H1 (cell line): ENCODE data around the gene CLEC1A. TPM values are rescaled to one million over a fixed set of nuclear protein-coding genes. Genes with fewer than 3 reads are reported as not detected.

ENCODE experiments used
- CTCF ChIA-PET: fragments of 300-600 bp; sonication (Branson Sonifier 250); formaldehyde crosslinking; loops from one replicate; lab custom pipeline; 2021; ENCODE audit not compliant: partially characterized antibody; lab: Charles Lee
- POLR2A ChIA-PET: fragments of 300-600 bp; sonication (Branson Sonifier 250); formaldehyde crosslinking; loops from one replicate; lab custom pipeline; 2021; ENCODE audit warnings: inconsistent platforms; ENCODE audit not compliant: partially characterized antibody; lab: Charles Lee
- DNase-seq, 2 experiments: peaks; one replicate each; pipeline versions ENCODE4 v3.0.0 to v3.0.0-alpha.2; 2010 to 2022; ENCODE audit warnings: low spot score in 2 of 2, low read depth in 1 of 2, mixed read lengths in 1 of 2
- FAIRE-seq: peaks from 2 replicates; lab custom pipeline; 2011; peaks lifted over from hg19 to GRCh38; lab: Jason Lieb, UNC
- H2AFZ ChIP-seq: 2 replicates; pipeline ENCODE4 v1.8.1; 2012; ENCODE audit warnings: low read length, inconsistent platforms
- H2AK5ac ChIP-seq: 2 replicates; pipeline ENCODE4 v1.6.1; 2013; ENCODE audit warnings: low read depth, low read length
- H2BK120ac ChIP-seq: replicated peaks from 2 replicates; pipeline ENCODE3; 2013; ENCODE audit warnings: low read depth, low read length, inconsistent platforms
- H2BK12ac ChIP-seq: 2 replicates; pipeline ENCODE4 v1.6.1; 2013; ENCODE audit warnings: low read depth, low read length
- H2BK15ac ChIP-seq: 2 replicates; pipeline ENCODE4 v1.6.1; 2013; ENCODE audit warnings: low read length
- H2BK20ac ChIP-seq: 2 replicates; pipeline ENCODE4 v1.6.1; 2013; ENCODE audit warnings: low read length
- H2BK5ac ChIP-seq: 2 replicates; pipeline ENCODE4 v1.6.1; 2013; ENCODE audit warnings: low read depth, low read length
- H3K14ac ChIP-seq: 2 replicates; pipeline ENCODE4 v1.6.1; 2013; ENCODE audit warnings: inconsistent platforms; ENCODE audit not compliant: insufficient read length
- H3K18ac ChIP-seq: 2 replicates; pipeline ENCODE4 v1.6.1; 2013; ENCODE audit warnings: low read length; ENCODE audit errors: extremely low read depth
- H3K23ac ChIP-seq: 2 replicates; pipeline ENCODE4 v1.6.1; 2013; ENCODE audit warnings: inconsistent platforms; ENCODE audit not compliant: insufficient read length
- H3K23me2 ChIP-seq: 2 replicates; pipeline ENCODE4 v1.6.1; 2013; ENCODE audit warnings: low read depth, low read length
- H3K27ac ChIP-seq: 2 replicates; pipeline ENCODE4 v1.6.1; 2011; ENCODE audit warnings: low read depth, low read length, inconsistent platforms
- H3K27me3 ChIP-seq, 4 experiments: replicated peaks in 1 of 4; 1 replicate in 1 of 4; 2 replicates in 3 of 4; pipeline versions ENCODE4 v1.6.1 to v1.8.1; 2011 to 2013; ENCODE audit warnings: low read length in 3 of 4, mild to moderate bottlenecking in 3 of 4, inconsistent platforms in 2 of 4, mixed read lengths in 2 of 4, moderate library complexity in 1 of 4; ENCODE audit not compliant: control insufficient read depth in 3 of 4, insufficient read depth in 3 of 4; ENCODE audit errors: extremely low read depth in 1 of 4
- H3K36me3 ChIP-seq, 4 experiments: 2 replicates each; pipeline versions ENCODE4 v1.6.1 to v1.8.1; 2011 to 2013; ENCODE audit warnings: mild to moderate bottlenecking in 4 of 4, low read length in 3 of 4, moderate library complexity in 2 of 4, control low read depth in 1 of 4, inconsistent platforms in 1 of 4; ENCODE audit not compliant: insufficient read depth in 4 of 4, control insufficient read depth in 2 of 4
- H3K4ac ChIP-seq: replicated peaks from 2 replicates; pipeline ENCODE3; 2013; ENCODE audit warnings: low read length, low read depth, mixed read lengths, inconsistent platforms; ENCODE audit not compliant: insufficient read length
- H3K4me1 ChIP-seq, 4 experiments: replicated peaks in 1 of 4; 1 replicate in 1 of 4; 2 replicates in 3 of 4; pipeline versions ENCODE4 v1.6.1 to v1.8.1; 2011 to 2013; ENCODE audit warnings: low read length in 3 of 4, inconsistent platforms in 2 of 4, mixed read lengths in 1 of 4; ENCODE audit not compliant: insufficient read depth in 4 of 4, control insufficient read depth in 3 of 4
- H3K4me2 ChIP-seq, 2 experiments: 2 replicates each; pipeline versions ENCODE4 v1.6.1 to v1.8.1; 2011 to 2013; ENCODE audit warnings: low read depth in 2 of 2, low read length in 2 of 2, control low read depth in 1 of 2, inconsistent platforms in 1 of 2, mild to moderate bottlenecking in 1 of 2; ENCODE audit not compliant: insufficient read depth in 1 of 2
- H3K4me3 ChIP-seq, 4 experiments: fragments of 200-600, 300-600 bp in 1 of 4; sonication (generic), shearing (Covaris generic), sonication (Bioruptor Twin) in 1 of 4; 2 replicates each; pipeline versions ENCODE4 v1.5.1 to v1.8.1; 2011 to 2016; ENCODE audit warnings: low read length in 4 of 4, low read depth in 3 of 4, control low read depth in 2 of 4, inconsistent platforms in 2 of 4, mild to moderate bottlenecking in 2 of 4, mixed read lengths in 1 of 4, moderate library complexity in 1 of 4; ENCODE audit not compliant: insufficient read depth in 2 of 4; ENCODE audit errors: extremely low read depth in 1 of 4
- H3K56ac ChIP-seq: replicated peaks from 2 replicates; pipeline ENCODE3; 2013; ENCODE audit warnings: low read depth, mild to moderate bottlenecking, mixed read lengths, low read length, inconsistent platforms; ENCODE audit not compliant: insufficient read length
- H3K79me1 ChIP-seq: 2 replicates; pipeline ENCODE4 v1.6.1; 2013; ENCODE audit warnings: low read depth, low read length, control low read depth
- H3K79me2 ChIP-seq, 2 experiments: 2 replicates each; pipeline versions ENCODE4 v1.6.1 to v1.8.1; 2012 to 2013; ENCODE audit warnings: low read length in 2 of 2, mild to moderate bottlenecking in 2 of 2, inconsistent platforms in 1 of 2; ENCODE audit not compliant: insufficient read depth in 2 of 2, control insufficient read depth in 1 of 2
- H3K9ac ChIP-seq, 4 experiments: replicated peaks in 1 of 4; 1 replicate in 1 of 4; 2 replicates in 3 of 4; pipeline versions ENCODE4 v1.6.1 to v1.8.1; 2011 to 2013; ENCODE audit warnings: low read depth in 3 of 4, low read length in 3 of 4, control low read depth in 2 of 4, mild to moderate bottlenecking in 2 of 4, moderate library complexity in 2 of 4, inconsistent platforms in 1 of 4; ENCODE audit errors: extremely low read depth in 1 of 4
- H3K9me3 ChIP-seq, 2 experiments: 2 replicates each; pipeline versions ENCODE4 v1.6.1 to v1.8.1; 2012 to 2013; ENCODE audit warnings: mild to moderate bottlenecking in 2 of 2, moderate library complexity in 2 of 2, control low read depth in 1 of 2, inconsistent platforms in 1 of 2, low read depth in 1 of 2, low read length in 1 of 2, mixed read lengths in 1 of 2; ENCODE audit not compliant: insufficient read depth in 2 of 2
- H4K20me1 ChIP-seq, 2 experiments: replicated peaks in 1 of 2; 2 replicates each; pipeline versions ENCODE3 to v1.8.1; 2011 to 2013; ENCODE audit warnings: inconsistent platforms in 2 of 2, low read length in 2 of 2, mild to moderate bottlenecking in 1 of 2; ENCODE audit not compliant: insufficient read depth in 2 of 2, control insufficient read depth in 1 of 2
- H4K5ac ChIP-seq: 2 replicates; pipeline ENCODE4 v1.6.1; 2013; ENCODE audit warnings: low read length, low read depth, mixed read lengths, inconsistent platforms; ENCODE audit not compliant: insufficient read length
- H4K8ac ChIP-seq: 2 replicates; pipeline ENCODE4 v1.8.0; 2013; ENCODE audit warnings: mild to moderate bottlenecking, moderate library complexity, low read length, inconsistent platforms; ENCODE audit not compliant: insufficient read depth; ENCODE audit errors: extremely low read depth
- H4K91ac ChIP-seq: replicated peaks from 2 replicates; pipeline ENCODE3; 2013; ENCODE audit warnings: low read length, mixed read lengths, inconsistent platforms; ENCODE audit not compliant: insufficient read length
- CEBPB ChIP-seq: IDR thresholded peaks from 2 replicates; pipeline ENCODE4 v1.6.1; 2012; ENCODE audit warnings: low read depth, low read length
- EZH2 ChIP-seq: fragments of 200-600 bp; sonication (generic); IDR thresholded peaks from 2 replicates; pipeline ENCODE4 v1.7.1; 2012; ENCODE audit warnings: low read depth, mild to moderate bottlenecking, moderate library complexity, low read length, inconsistent platforms; ENCODE audit not compliant: severe bottlenecking
- KDM5A ChIP-seq: fragments of 200-600 bp; IDR thresholded peaks from 2 replicates; pipeline ENCODE4 v1.7.1; 2012; ENCODE audit warnings: mild to moderate bottlenecking, low read length, inconsistent platforms, mixed read lengths
- MAFK ChIP-seq: IDR thresholded peaks from 2 replicates; pipeline ENCODE4 v1.6.1; 2012; ENCODE audit warnings: low read depth, mild to moderate bottlenecking, improper control_type of control experiment, low read length
- POU5F1 ChIP-seq: IDR thresholded peaks from 2 replicates; pipeline ENCODE4 v1.6.1; 2011; ENCODE audit warnings: low read depth, mild to moderate bottlenecking, low read length, moderate library complexity
- RBBP5 ChIP-seq: IDR thresholded peaks from 2 replicates; pipeline ENCODE4 v1.7.1; 2012; ENCODE audit warnings: low read depth, mild to moderate bottlenecking, inconsistent platforms, low read length, moderate library complexity, borderline replicate concordance
- RNF2 ChIP-seq: fragments of 200-900, 300-1000 bp; sonication (generic); IDR thresholded peaks from 2 replicates; pipeline ENCODE4 v1.7.1; 2016; ENCODE audit warnings: borderline replicate concordance, low read depth, mild to moderate bottlenecking, antibody characterized with exemption, low read length; ENCODE audit not compliant: poor library complexity, severe bottlenecking; ENCODE audit errors: missing control alignments
- SP2 ChIP-seq: IDR thresholded peaks from 2 replicates; pipeline ENCODE4 v1.6.1; 2012; ENCODE audit warnings: mild to moderate bottlenecking, low read length, inconsistent platforms
- polyA plus RNA-seq, 7 experiments: library from polyadenylated mRNA; depleted of rRNA in 3 of 7; stranded (reverse) in 5 of 7; unstranded in 2 of 7; fragments of >200 nt in 5 of 7; fragments of 200-250 nt in 2 of 7; gene quantifications; 1 replicate in 5 of 7; 2 replicates in 1 of 7; 4 replicates in 1 of 7; pipeline versions ENCODE4 v1.2.1 to v1.2.3, GENCODE V29; 2011 to 2013; ENCODE audit warnings: missing spikeins in 2 of 7, mixed read lengths in 2 of 7
- total RNA-seq: library from RNA; stranded (reverse); fragmentation: NEBNext Ultra II Directional; extraction: Animal tissue kit (Norgen Biotek cat#: 25700); gene quantifications from 2 replicates; pipeline ENCODE4 v1.2.1, GENCODE V29; 2021
- TF ChIP-seq, protein P1 (sequence below): IDR thresholded peaks from 2 replicates; pipeline ENCODE4 v1.6.1; 2011; ENCODE audit warnings: low read length, improper control_type of control experiment

CLEC1A gene
- total and polyA plus RNA-seq, 2 of the 8 experiments (the other 6 are each of a cell fraction or from before 2014, with no cell fraction given) = 0.20 TPM; not detected in 1

DNA sequence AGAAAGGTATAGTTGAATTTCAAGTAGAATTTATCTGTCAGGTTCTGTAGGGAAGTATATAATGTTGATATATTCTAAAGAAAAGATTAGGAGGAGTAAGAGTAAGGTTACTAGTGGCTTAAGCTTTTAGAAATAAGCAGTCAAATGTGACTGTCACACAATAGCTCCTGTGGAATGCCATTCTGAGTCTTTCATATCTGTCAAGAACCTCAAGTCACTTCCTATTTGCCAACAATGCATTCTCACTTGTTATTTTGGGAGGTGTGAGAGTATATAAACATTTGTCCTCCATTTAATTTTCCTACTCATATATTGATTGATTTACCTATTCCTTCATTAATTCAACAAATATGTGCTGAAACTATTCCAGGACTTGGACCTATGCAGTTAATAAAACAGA lies 56.6 kb downstream of the CLEC1A start:
- H2BK15ac ChIP-seq = no peak overlapping the region
- H3K4me2 ChIP-seq = no peak overlapping the region
- TF ChIP-seq EZH2 (no peak), RNF2 (no peak), SP2 (no peak), POU5F1 (no peak), MAFK (no peak), CEBPB (no peak), KDM5A (no peak), RBBP5 (no peak)
- TF ChIP-seq, protein P1, sequence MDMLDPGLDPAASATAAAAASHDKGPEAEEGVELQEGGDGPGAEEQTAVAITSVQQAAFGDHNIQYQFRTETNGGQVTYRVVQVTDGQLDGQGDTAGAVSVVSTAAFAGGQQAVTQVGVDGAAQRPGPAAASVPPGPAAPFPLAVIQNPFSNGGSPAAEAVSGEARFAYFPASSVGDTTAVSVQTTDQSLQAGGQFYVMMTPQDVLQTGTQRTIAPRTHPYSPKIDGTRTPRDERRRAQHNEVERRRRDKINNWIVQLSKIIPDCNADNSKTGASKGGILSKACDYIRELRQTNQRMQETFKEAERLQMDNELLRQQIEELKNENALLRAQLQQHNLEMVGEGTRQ = no peak
- TF ChIP-seq, all 59 proteins: peak for 0
- no peak overlapping the region for H2BK12ac ChIP-seq
- no peak overlapping the region for H3K4ac ChIP-seq
- H4K91ac ChIP-seq = no peak overlapping the region
- no peak overlapping the region for H2AK5ac ChIP-seq
- CTCF ChIA-PET = interaction anchor here (0.7 to 1.4 kb wide), 4 partner anchors 10 to 501 kb away, joined by 3 to 5 read pairs (median 4); partner anchors contain the start of gene CLEC12B
- H3K56ac ChIP-seq = no peak overlapping the region
- H3K27ac ChIP-seq = no peak overlapping the region
- no peak for FAIRE-seq
- H3K27me3 ChIP-seq = no peaks in the 10 kb centered on the region
- H3K4me1 ChIP-seq = no peaks in the 10 kb centered on the region
- H3K4me3 ChIP-seq = no peak overlapping the region
- no peak overlapping the region for H2BK5ac ChIP-seq
- H4K20me1 ChIP-seq = no peaks in the 10 kb centered on the region
- no peaks in the 10 kb centered on the region for H3K36me3 ChIP-seq
- no peak overlapping the region for H3K9ac ChIP-seq
- H4K5ac ChIP-seq = no peak overlapping the region
- H2BK20ac ChIP-seq = no peak overlapping the region
- DNase-seq = no peak
- POLR2A ChIA-PET = no interaction called here
- H3K14ac ChIP-seq = no peak overlapping the region
- no peaks in the 10 kb centered on the region for H3K79me2 ChIP-seq
- no peaks in the 10 kb centered on the region for H3K79me1 ChIP-seq
- H4K8ac ChIP-seq = no peak overlapping the region
- H3K18ac ChIP-seq = no peak overlapping the region
- no peak overlapping the region for H3K23ac ChIP-seq
- no peaks in the 10 kb centered on the region; the same call in 1 of the 2 replicates for H3K23me2 ChIP-seq
- no peak overlapping the region for H2BK120ac ChIP-seq
- no peaks in the 10 kb centered on the region for H3K9me3 ChIP-seq
- H2AFZ ChIP-seq = no peak overlapping the region
